Neural progenitor cell (in vitro differentiated cells): ENCODE measurements around the gene RALGAPA2.

ENCODE experiments used
- EZH2 ChIP-seq: fragments of 200-600 bp; sonication (generic); IDR thresholded peaks from 2 replicates; pipeline ENCODE4 v1.6.1; 2017; ENCODE audit warnings: antibody characterized with exemption, mild to moderate bottlenecking, moderate library complexity
- EZH2phosphoT487 ChIP-seq: fragments of 200-600 bp; sonication (generic); IDR thresholded peaks from 2 replicates; pipeline ENCODE4 v1.6.1; 2017; ENCODE audit warnings: antibody characterized with exemption
- TF ChIP-seq, protein P1 (sequence below): fragments of 200-600 bp; sonication (generic); IDR thresholded peaks from 2 replicates; pipeline ENCODE4 v1.5.1; 2017; ENCODE audit warnings: antibody characterized with exemption, mild to moderate bottlenecking

DNA sequence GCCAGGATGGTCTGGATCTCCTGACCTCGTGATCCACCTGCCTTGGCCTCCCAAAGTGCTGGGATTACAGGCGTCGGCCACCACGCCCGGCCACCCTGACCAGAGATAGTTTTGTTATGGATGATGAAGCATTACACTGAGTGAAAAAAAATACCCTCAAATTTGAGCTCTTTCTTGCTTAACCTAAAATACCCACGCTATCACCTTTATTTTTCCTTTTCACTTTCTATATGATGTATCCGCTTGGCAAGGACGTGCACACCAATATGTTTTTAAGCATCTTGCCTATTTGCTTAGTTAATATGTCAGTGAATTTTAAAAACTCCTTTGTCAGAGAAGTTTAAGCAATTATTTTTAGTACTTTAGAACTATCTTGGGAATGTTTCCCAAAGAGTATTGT is 194.2 kb downstream of the RALGAPA2 start:
- TF ChIP-seq, protein P1, sequence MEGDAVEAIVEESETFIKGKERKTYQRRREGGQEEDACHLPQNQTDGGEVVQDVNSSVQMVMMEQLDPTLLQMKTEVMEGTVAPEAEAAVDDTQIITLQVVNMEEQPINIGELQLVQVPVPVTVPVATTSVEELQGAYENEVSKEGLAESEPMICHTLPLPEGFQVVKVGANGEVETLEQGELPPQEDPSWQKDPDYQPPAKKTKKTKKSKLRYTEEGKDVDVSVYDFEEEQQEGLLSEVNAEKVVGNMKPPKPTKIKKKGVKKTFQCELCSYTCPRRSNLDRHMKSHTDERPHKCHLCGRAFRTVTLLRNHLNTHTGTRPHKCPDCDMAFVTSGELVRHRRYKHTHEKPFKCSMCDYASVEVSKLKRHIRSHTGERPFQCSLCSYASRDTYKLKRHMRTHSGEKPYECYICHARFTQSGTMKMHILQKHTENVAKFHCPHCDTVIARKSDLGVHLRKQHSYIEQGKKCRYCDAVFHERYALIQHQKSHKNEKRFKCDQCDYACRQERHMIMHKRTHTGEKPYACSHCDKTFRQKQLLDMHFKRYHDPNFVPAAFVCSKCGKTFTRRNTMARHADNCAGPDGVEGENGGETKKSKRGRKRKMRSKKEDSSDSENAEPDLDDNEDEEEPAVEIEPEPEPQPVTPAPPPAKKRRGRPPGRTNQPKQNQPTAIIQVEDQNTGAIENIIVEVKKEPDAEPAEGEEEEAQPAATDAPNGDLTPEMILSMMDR = no peak
- no peak for TF ChIP-seq EZH2
- no peak for TF ChIP-seq EZH2phosphoT487
